ENCODE data around the gene CD63.
"Not testable (repeated sequence)": the region's sequence is repeated elsewhere in the genome, so short reads cannot be mapped to it uniquely, and the experiment has no call there.

Gene CD63

GRCh38 chr12:55728939-55729818 lies at the start of gene CD63:
Gene CD63 (minus strand): TSS chr12:55729009. CDS start chr12:55728341, 668 bp downstream.
- DNase-seq = peak; percentile 73

GRCh38 chr12:55777856-55778255 lies 49.0 kb upstream of the CD63 start:
- DNase-seq = no peak

- no peak for DNase-seq
These were observed 42.9 kb upstream of the CD63 start for GRCh38 chr12:55771736-55772135.

- no peak for DNase-seq
These were observed 38.3 kb upstream of the CD63 start for GRCh38 chr12:55767156-55767555.

GRCh38 chr12:55765736-55766290 lies 37.0 kb upstream of the CD63 start:
- no peak for DNase-seq

- no peak for DNase-seq
These were observed 33.8 kb upstream of the CD63 start for GRCh38 chr12:55762646-55763045.

- DNase-seq = no peak
These were observed 31.9 kb upstream of the CD63 start for GRCh38 chr12:55760663-55761062.

GRCh38 chr12:55758575-55758974 lies 29.8 kb upstream of the CD63 start:
- not testable (repeated sequence) for DNase-seq

GRCh38 chr12:55757701-55758100 lies 28.9 kb upstream of the CD63 start:
- no peak for DNase-seq

GRCh38 chr12:55755246-55755645 lies 26.4 kb upstream of the CD63 start:
- DNase-seq = no peak

- no peak for DNase-seq
These were observed 19.6 kb upstream of the CD63 start for GRCh38 chr12:55748230-55748993.

- DNase-seq = no peak
These were observed 18.1 kb upstream of the CD63 start for GRCh38 chr12:55746913-55747231.

- no peak for DNase-seq
These were observed 17.5 kb upstream of the CD63 start for GRCh38 chr12:55746174-55746912.

- peak; percentile 80 for DNase-seq
These were observed 16.8 kb upstream of the CD63 start for GRCh38 chr12:55745361-55746173.

- peak; percentile 20 for DNase-seq
These were observed 15.7 kb upstream of the CD63 start for GRCh38 chr12:55744340-55745030.

- DNase-seq = no peak
These were observed 14.9 kb upstream of the CD63 start for GRCh38 chr12:55743406-55744339.

- peak; percentile 52 for DNase-seq
These were observed 14.1 kb upstream of the CD63 start, which contains the start of gene GDF11 for GRCh38 chr12:55742719-55743405. Gene GDF11 (plus strand): TSS chr12:55743122. CDS start chr12:55743317, 195 bp downstream.

GRCh38 chr12:55741931-55742680 lies 13.3 kb upstream of the CD63 start:
- no peak for DNase-seq

- no peak for DNase-seq
These were observed 10.2 kb upstream of the CD63 start for GRCh38 chr12:55739025-55739378.
